WI38 (cell line): ENCODE data around the gene NLRP6.
"Not testable (repeated sequence)": the region's sequence is repeated elsewhere in the genome, so short reads cannot be mapped to it uniquely, and the experiment has no call there.

Source experiments
- H3K4me3 ChIP-seq: 2 replicates; pipeline ENCODE4 v1.5.1; 2011; ENCODE audit warnings: low read depth, mild to moderate bottlenecking, control low read depth, low read length
- CTCF ChIP-seq: IDR thresholded peaks from 2 replicates; pipeline ENCODE4 v1.5.1; 2012; ENCODE audit warnings: low read depth, mild to moderate bottlenecking, control low read depth, low read length

The NLRP6 gene

GRCh38 chr11:326842-327580 lies 48.8 kb downstream of the NLRP6 start:
- no peak for TF ChIP-seq CTCF
- no peak overlapping the region for H3K4me3 ChIP-seq

GRCh38 chr11:327581-327923 lies 49.3 kb downstream of the NLRP6 start:
- TF ChIP-seq CTCF: no peak
- H3K4me3 ChIP-seq: no peak overlapping the region

- H3K4me3 ChIP-seq: no peak overlapping the region
- TF ChIP-seq CTCF: no peak
These were observed 49.8 kb downstream of the NLRP6 start for GRCh38 chr11:328012-328411.

- H3K4me3 ChIP-seq: not testable (repeated sequence)
These were observed 50.4 kb downstream of the NLRP6 start for GRCh38 chr11:328516-329100.

GRCh38 chr11:329886-330253 lies 51.7 kb downstream of the NLRP6 start:
- H3K4me3 ChIP-seq: no peak overlapping the region
- TF ChIP-seq CTCF: no peak

GRCh38 chr11:330307-330693 lies 52.1 kb downstream of the NLRP6 start:
- no peak for TF ChIP-seq CTCF

GRCh38 chr11:330694-331357 lies 52.6 kb downstream of the NLRP6 start:
- no peak for TF ChIP-seq CTCF
- H3K4me3 ChIP-seq: no peak overlapping the region

More at GRCh38 chr11:330307-330693, 52.1 kb downstream of the NLRP6 start:
- H3K4me3 ChIP-seq: no peak overlapping the region
